GM19463 (cell line): ENCODE data around the gene DBX1.

ENCODE experiments used
- ATAC-seq: cut with Tn5 transposase; IDR thresholded peaks from one replicate; pipeline ENCODE4 v1.9.1; 2021; ENCODE audit warnings: mild to moderate bottlenecking, moderate library complexity; ENCODE audit not compliant: unreplicated experiment

The DBX1 gene

GRCh38 chr11:20126724-20127123 lies 33.6 kb downstream of the DBX1 start:
- ATAC-seq = no peak

DNA sequence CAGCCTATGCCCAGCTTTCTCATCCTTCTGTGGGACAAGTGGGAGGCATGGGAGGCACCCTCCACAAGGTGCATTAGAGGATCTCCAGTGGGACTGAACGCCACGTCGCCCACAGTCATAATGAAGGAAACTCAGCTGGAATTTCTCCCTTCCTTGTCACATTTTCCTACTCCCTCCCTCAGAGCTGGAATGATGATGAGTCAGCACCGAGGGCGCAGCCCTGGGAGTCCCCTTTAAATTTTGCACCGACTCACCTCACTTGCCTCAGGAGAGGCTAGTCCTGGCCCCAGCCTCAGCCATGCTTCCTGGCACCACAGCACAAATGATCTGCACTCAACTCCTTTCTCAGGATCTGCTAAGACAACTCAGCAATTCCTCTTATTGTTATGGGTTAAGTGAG lies 34.3 kb downstream of the DBX1 start:
- ATAC-seq = no peak

- ATAC-seq = no peak
Measured at GRCh38 chr11:20122131-20122530, 38.1 kb downstream of the DBX1 start.

- ATAC-seq = no peak
Measured at GRCh38 chr11:20120134-20120925, 39.9 kb downstream of the DBX1 start.

DNA sequence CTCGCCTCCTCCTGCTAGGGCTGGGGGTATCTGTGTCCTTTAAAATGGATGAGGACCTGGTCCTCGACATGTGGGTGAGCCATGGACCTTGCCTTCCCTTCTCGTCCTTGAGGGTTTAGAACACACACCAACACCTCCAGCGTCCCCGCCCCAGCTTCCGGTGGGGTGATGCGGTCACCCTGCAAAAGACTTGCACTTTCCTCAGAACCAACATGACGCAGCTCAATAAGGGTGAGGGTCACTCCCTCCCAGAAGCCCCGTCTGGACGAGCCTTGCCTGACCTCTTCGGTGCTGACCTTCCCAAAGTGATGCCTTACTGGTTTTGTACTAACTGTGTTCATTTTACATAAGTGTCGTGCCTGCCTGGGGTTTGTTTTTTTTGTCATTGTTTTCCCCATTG lies 41.0 kb downstream of the DBX1 start:
- ATAC-seq = no peak

GRCh38 chr11:20118209-20118608 lies 42.1 kb downstream of the DBX1 start:
- ATAC-seq = no peak

DNA sequence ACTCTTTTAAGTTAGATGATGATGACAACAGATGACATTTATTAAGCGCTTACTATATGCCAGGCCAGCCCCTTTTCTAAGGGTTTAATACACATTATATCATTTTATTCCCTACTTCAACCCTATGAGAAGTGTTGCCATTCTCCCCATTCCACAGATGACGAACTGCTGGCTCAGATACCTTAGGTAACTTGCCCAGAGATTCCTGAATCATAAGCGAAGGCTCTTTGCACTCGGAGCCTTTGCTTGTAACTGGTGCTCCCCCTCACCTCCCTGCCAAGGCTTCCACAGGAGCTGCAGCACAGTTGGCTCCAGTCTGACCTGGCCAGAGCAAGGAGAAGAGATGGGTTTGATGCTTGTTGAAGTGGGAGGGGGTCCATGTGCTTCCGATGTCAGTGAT lies 43.0 kb downstream of the DBX1 start:
- no peak for ATAC-seq

GRCh38 chr11:20116825-20117224 lies 43.5 kb downstream of the DBX1 start:
- ATAC-seq = no peak

DNA sequence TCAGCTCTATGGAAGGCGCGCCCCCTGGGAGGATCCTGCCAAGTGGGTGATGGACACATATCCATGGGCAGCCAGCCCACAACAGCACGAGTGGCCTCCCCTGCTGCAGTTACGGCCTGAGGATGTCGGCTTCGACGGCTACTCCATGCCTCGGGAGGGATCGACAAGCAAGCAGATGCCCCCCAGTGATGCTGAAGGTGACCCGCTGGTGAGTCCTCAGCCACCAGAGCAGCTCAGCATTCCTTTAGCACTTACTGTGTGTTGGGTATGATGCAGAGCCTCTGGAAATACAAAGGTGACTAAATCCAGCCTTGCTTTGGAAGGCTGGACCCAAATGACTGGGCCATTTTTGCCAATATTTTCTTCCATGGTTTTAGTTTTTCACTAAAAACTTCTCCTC lies 45.7 kb downstream of the DBX1 start:
- ATAC-seq = no peak

- ATAC-seq = no peak
Measured at GRCh38 chr11:20113149-20113438, 47.2 kb downstream of the DBX1 start.

GRCh38 chr11:20112291-20113148 lies 47.8 kb downstream of the DBX1 start:
- ATAC-seq = peak; percentile 62

DNA sequence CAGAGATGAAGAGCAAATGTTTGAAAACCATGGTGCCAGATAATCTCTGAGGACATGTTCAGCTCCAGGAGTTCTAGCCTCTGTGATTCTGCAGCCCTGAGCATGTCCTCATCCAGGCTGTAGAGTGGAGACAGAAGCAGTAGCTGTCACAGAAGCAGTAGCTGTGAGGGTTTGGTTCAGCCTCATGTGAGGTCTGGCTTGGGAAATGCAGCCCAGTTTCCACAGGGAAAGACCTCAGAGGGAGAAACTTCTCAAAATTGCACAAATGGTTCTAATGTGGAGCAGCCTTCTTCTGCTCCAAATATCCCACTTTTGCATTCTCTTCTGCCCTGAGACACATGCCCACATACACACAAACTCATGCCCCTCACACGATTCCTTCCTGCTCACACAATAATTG lies 48.4 kb downstream of the DBX1 start:
- no peak for ATAC-seq

DNA sequence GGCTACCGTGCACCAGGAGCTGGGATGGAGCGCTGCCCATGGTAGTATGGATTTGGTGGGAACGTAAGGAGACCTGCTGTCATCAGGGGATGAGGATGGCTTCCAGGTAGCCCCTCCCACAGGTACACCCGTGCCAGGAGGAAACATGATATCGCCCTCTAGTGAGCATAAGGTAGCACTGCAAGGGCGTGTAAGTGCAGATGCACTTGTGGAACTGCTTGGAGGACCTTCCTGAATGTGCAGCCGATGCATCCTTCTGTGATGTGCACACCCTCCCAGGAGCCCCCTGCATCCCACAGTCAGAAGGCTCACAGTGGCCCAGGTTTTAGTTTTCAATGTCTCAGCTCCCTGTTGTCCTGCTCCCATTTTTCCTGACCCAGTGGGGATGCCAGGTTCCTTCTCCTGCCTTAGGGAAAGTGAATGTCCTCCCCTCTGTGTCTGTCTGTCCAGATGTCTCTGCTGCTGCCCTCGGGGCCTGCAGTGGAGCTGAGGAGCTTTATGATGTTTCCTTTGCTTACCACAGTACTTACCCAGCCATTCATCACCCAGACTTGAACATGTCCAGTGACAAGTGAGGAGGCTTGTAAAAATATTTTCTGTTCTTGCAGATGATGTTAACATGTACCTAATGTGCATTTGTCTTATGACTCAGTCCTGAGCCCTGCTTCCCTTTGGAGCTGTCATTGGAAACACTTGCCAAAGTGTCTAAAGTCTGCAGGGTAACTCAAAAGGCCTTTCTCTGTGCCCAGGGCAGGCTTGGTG lies 49.2 kb downstream of the DBX1 start:
- ATAC-seq = peak; percentile 69

- ATAC-seq = no peak
Measured at GRCh38 chr11:20109731-20110445, 50.4 kb downstream of the DBX1 start.
